B cell (primary cell): Measurements from ENCODE around the gene DUSP14. TPM values are rescaled to one million over a fixed set of nuclear protein-coding genes. Genes with fewer than 3 reads are reported as not detected.

Source experiments
- ATAC-seq: fragments of 200-7000 bp; cut with Tn5 transposase; one replicate; pipeline ENCODE4 v1.10.0; 2021; ENCODE audit warnings: low read depth, mild to moderate bottlenecking, moderate number of reproducible peaks, moderate library complexity
- CTCF ChIA-PET: fragments of 350-600 bp; sonication (Branson Sonifier 250); formaldehyde crosslinking; loops from one replicate; lab custom pipeline; 2021; ENCODE audit warnings: antibody characterized with exemption, inconsistent platforms; lab: Charles Lee
- POLR2A ChIA-PET: fragments of 350-600 bp; sonication (Branson Sonifier 250); formaldehyde crosslinking; loops from one replicate; lab custom pipeline; 2021; ENCODE audit warnings: antibody characterized with exemption; lab: Charles Lee
- DNase-seq: peaks from one replicate; pipeline ENCODE4 v3.0.0; 2013
- H2AFZ ChIP-seq: 2 replicates; pipeline ENCODE4 v1.6.1; 2012; ENCODE audit warnings: mild to moderate bottlenecking, low read depth, low read length; ENCODE audit not compliant: insufficient read depth, poor library complexity, severe bottlenecking
- H3K27ac ChIP-seq, 2 donors: 1 replicate in 1 of 2; 2 replicates in 1 of 2; pipeline ENCODE4 v1.5.1; 2012 to 2013; ENCODE audit warnings: low read length in 2 of 2, mild to moderate bottlenecking in 2 of 2, moderate library complexity in 1 of 2
- H3K27me3 ChIP-seq, 4 experiments: fragments of 200-600 bp in 1 of 4; sonication (generic) in 1 of 4; replicated peaks in 1 of 4; 1 replicate in 2 of 4; 2 replicates in 2 of 4; pipeline versions ENCODE4 v1.6.1 to v1.7.0; 2013 to 2016; ENCODE audit warnings: low read length in 3 of 4, mild to moderate bottlenecking in 2 of 4, mixed read lengths in 1 of 4, moderate library complexity in 1 of 4; ENCODE audit not compliant: insufficient read depth in 4 of 4, control insufficient read depth in 3 of 4; ENCODE audit errors: control extremely low read depth in 1 of 4
- H3K36me3 ChIP-seq, 2 experiments: replicated peaks in 1 of 2; 1 replicate in 1 of 2; 2 replicates in 1 of 2; pipeline versions ENCODE4 v1.6.1 to v1.7.1; 2013; ENCODE audit warnings: low read length in 1 of 2; ENCODE audit not compliant: insufficient read depth in 2 of 2, control insufficient read depth in 1 of 2; ENCODE audit errors: control extremely low read depth in 1 of 2, extremely low read depth in 1 of 2
- H3K4me1 ChIP-seq, 2 donors: fragments of 200-600 bp in 1 of 2; sonication (generic) in 1 of 2; 1 replicate in 1 of 2; 2 replicates in 1 of 2; pipeline versions ENCODE4 v1.5.1 to v1.6.1; 2013 to 2017; ENCODE audit warnings: low read length in 2 of 2; ENCODE audit not compliant: control insufficient read depth in 2 of 2, insufficient read depth in 2 of 2
- H3K4me2 ChIP-seq: replicated peaks from 2 replicates; pipeline ENCODE3; 2012; ENCODE audit warnings: mild to moderate bottlenecking, low read depth, low read length; ENCODE audit not compliant: poor library complexity, severe bottlenecking
- H3K4me3 ChIP-seq, 5 experiments: fragments of 200-600 bp in 1 of 5; sonication (generic) in 1 of 5; 1 replicate in 3 of 5; 2 replicates in 2 of 5; pipeline versions ENCODE4 v1.5.1 to v1.7.0; 2011 to 2016; ENCODE audit warnings: low read length in 4 of 5, mild to moderate bottlenecking in 4 of 5, low read depth in 2 of 5, control low read depth in 1 of 5, moderate library complexity in 1 of 5; ENCODE audit not compliant: insufficient read depth in 1 of 5; ENCODE audit errors: control extremely low read depth in 1 of 5, extremely low read depth in 1 of 5
- H3K79me2 ChIP-seq: fragments of 200-600 bp; sonication (generic); one replicate; pipeline ENCODE4 v1.6.0; 2016; ENCODE audit warnings: low read length; ENCODE audit not compliant: control insufficient read depth, insufficient read depth
- H3K9ac ChIP-seq: fragments of 200-600 bp; sonication (generic); 2 replicates; pipeline ENCODE4 v1.6.1; 2017; ENCODE audit warnings: mild to moderate bottlenecking, low read length, moderate library complexity
- H3K9me3 ChIP-seq, 3 donors: one replicate each; pipeline versions ENCODE4 v1.6.1 to v1.7.1; 2013; ENCODE audit warnings: low read length in 2 of 3; ENCODE audit not compliant: control insufficient read depth in 2 of 3, insufficient read depth in 1 of 3; ENCODE audit errors: control extremely low read depth in 1 of 3
- H4K20me1 ChIP-seq: 2 replicates; pipeline ENCODE4 v1.6.0; 2012; ENCODE audit warnings: mild to moderate bottlenecking, low read length; ENCODE audit not compliant: insufficient read depth, control insufficient read depth, poor library complexity, severe bottlenecking
- H3K27ac Mint-ChIP-seq: one replicate; pipeline ENCODE4 v1.8.0; 2021; ENCODE audit warnings: mixed read lengths
- H3K27me3 Mint-ChIP-seq: one replicate; pipeline ENCODE4 v1.8.0; 2021; ENCODE audit warnings: mixed read lengths
- H3K4me1 Mint-ChIP-seq: one replicate; pipeline ENCODE4 v1.8.0; 2021; ENCODE audit warnings: mixed read lengths
- H3K4me3 Mint-ChIP-seq: one replicate; pipeline ENCODE4 v1.8.0; 2021; ENCODE audit warnings: mixed read lengths
- H3K9me3 Mint-ChIP-seq: one replicate; pipeline ENCODE4 v1.8.0; 2022; ENCODE audit warnings: mixed read lengths; ENCODE audit not compliant: insufficient read depth
- CTCF ChIP-seq: fragments of 200-600 bp; IDR thresholded peaks from one replicate; pipeline ENCODE4 v1.8.0; 2022; ENCODE audit warnings: antibody characterized with exemption, mild to moderate bottlenecking
- EZH2 ChIP-seq: IDR thresholded peaks from 2 replicates; pipeline ENCODE4 v1.6.1; 2012; ENCODE audit warnings: borderline replicate concordance, low read depth, mild to moderate bottlenecking, moderate library complexity, low read length; ENCODE audit not compliant: insufficient read depth, poor library complexity, severe bottlenecking
- WGBS: methylation state at CpG from one replicate; pipeline ENCODE4 v1.1.5; 2013; ENCODE audit warnings: missing lambda C conversion rate; ENCODE audit not compliant: insufficient coverage; 5-methylcytosine and 5-hydroxymethylcytosine counted together
- intact Hi-C: fragments of 100-400 bp; cut with micrococcal nuclease; formaldehyde crosslinking; loops from one replicate; pipeline ENCODE4 v1.10.0; 2022
- polyA plus RNA-seq: library from polyadenylated mRNA; depleted of rRNA; stranded (reverse); fragments of >200 nt; gene quantifications from 2 replicates; pipeline ENCODE4 v1.2.3, GENCODE V29; 2012
- total RNA-seq, 2 donors: library from RNA; stranded (reverse); fragments of 120-200 nt in 1 of 2; gene quantifications; 1 replicate in 1 of 2; 2 replicates in 1 of 2; pipeline versions ENCODE4 v1.2.3 to v1.2.4, GENCODE V29; 2013 to 2022

Gene DUSP14
- total and polyA plus RNA-seq, 2 donors (not counting 1 experiment from before 2014, with no cell fraction given), result 3.1 to 5.1 TPM

- Histone ChIP-seq H2AFZ (no peak overlapping the region), H3K27me3 (no peaks in the 10 kb centered on the region), H4K20me1 (no peaks in the 10 kb centered on the region), H3K4me3 (no peak overlapping the region), H3K4me2 (no peak overlapping the region), H3K9me3 (no peaks in the 10 kb centered on the region), H3K9ac (no peak overlapping the region), H3K79me2 (no peaks in the 10 kb centered on the region), H3K36me3 (no peaks in the 10 kb centered on the region), H3K4me1 (peaks cover 12 to 17% of the 10 kb centered on the region in 2 donors), H3K27ac (no peak overlapping the region)
- no CpG with 5 or more reads among the region's 2 CpGs for WGBS
- no peaks in the 10 kb centered on the region for H3K27me3 Mint-ChIP-seq
- no peaks in the 10 kb centered on the region for H3K9me3 Mint-ChIP-seq
- ATAC-seq (no peak), DNase-seq (no peak)
- no peak for TF ChIP-seq CTCF
- TF ChIP-seq EZH2, result no peak
- H3K4me1 Mint-ChIP-seq, result peaks cover 23% of the 10 kb centered on the region
- ChIA-PET CTCF (interaction anchor here (0.7 kb wide), 1 partner anchor 10 kb away, joined by 3 read pairs; no protein-coding TSS in a partner anchor), POLR2A (no interaction called here)
- intact Hi-C loops, result no loop called here
- no peak overlapping the region for H3K27ac Mint-ChIP-seq
- H3K4me3 Mint-ChIP-seq, result no peak overlapping the region
Measured at GRCh38 chr17:37493249-37494027, 3.7 kb downstream of the DUSP14 start.

- Histone ChIP-seq H3K4me2 (no peak overlapping the region), H3K4me1 (peaks cover 7 to 11% of the 10 kb centered on the region in 2 donors), H3K36me3 (no peaks in the 10 kb centered on the region), H3K27ac (no peak overlapping the region), H3K79me2 (no peaks in the 10 kb centered on the region), H2AFZ (no peak overlapping the region), H3K9ac (no peak overlapping the region), H3K4me3 (no peak overlapping the region), H3K9me3 (no peaks in the 10 kb centered on the region), H4K20me1 (no peaks in the 10 kb centered on the region), H3K27me3 (no peaks in the 10 kb centered on the region)
- H3K4me1 Mint-ChIP-seq, result peaks cover 17% of the 10 kb centered on the region
- POLR2A ChIA-PET, result no interaction called here
- no peaks in the 10 kb centered on the region for H3K27me3 Mint-ChIP-seq
- 96% methylated on average over 2 of the region's 3 CpGs for WGBS
- TF ChIP-seq EZH2 (no peak), CTCF (no peak)
- no peaks in the 10 kb centered on the region for H3K9me3 Mint-ChIP-seq
- no peak for DNase-seq
- CTCF ChIA-PET, result interaction anchor here (0.7 kb wide), 1 partner anchor 11 kb away, joined by 3 read pairs; no protein-coding TSS in a partner anchor
- no peak overlapping the region for H3K27ac Mint-ChIP-seq
- no peak for ATAC-seq
- intact Hi-C loops, result no loop called here
- no peak overlapping the region for H3K4me3 Mint-ChIP-seq
Measured at GRCh38 chr17:37494401-37494831, 4.7 kb downstream of the DUSP14 start.
